Activated CD8-positive, alpha-beta memory T cell treated with anti-CD3 and anti-CD28 coated beads, Interleukin-2, amount 50 U/mL, for 48 hours (primary cell): ENCODE results near the gene PIAS1.
A peak's percentile ranks its signal among the peaks of the same experiment; 100 is the strongest.
"Not testable (repeated sequence)": the region's sequence is repeated elsewhere in the genome, so short reads cannot be mapped to it uniquely, and the experiment has no call there.

ENCODE experiments used
- DNase-seq: peaks from one replicate; pipeline ENCODE4 v3.0.0-alpha.2; 2020

PIAS1 gene

DNA sequence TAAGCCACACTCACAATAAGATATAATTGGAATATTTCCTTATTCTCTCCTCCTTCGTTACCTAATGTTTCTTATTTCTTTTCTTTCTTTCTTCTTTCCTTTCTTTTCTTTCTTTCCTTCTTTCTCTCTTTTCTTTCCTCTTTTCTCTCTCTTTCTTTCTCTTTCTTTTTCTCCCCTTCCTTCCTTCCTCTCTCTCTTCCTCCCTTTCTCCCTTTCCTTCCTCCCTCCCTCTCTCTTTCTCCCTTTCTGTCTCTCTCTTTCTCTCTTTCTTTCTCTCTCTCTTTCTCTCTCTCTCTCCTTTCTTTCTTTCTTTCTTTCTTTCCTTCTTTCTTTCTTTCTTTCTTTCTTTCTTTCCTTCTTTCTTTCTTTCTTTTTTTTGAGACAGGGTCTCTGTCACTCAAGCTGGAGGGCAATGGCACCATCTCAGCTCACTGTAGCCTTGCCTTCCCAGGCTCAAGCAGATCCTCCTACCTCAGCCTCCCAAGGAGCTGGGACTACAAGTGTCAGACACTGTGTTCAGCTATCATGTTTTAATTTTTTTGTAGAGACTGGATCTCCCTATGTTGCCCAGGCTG, 19.3 kb upstream of the PIAS1 start:
- no peak for DNase-seq

DNA sequence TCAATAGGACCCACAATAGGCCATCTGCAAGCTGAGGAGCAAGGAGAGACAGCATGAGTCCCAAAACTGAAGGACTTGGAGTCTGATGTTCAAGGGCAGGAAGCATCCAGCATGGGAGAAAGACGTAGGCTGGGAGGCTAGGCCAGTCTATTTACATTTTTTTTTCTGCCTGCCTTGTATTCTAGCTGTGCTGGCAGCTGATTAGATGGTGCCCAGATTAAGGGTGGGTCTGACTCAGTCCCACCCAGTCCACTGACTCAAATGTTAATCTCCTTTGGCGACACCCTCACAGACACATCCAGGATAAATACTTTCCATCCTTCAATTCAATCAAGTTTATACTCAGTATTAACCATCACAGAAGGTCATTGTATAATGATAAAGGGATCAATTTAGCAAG, 15.9 kb upstream of the PIAS1 start:
- DNase-seq: no peak

- no peak for DNase-seq
Observed at GRCh38 chr15:68040144-68040543, 14.0 kb upstream of the PIAS1 start.

DNA sequence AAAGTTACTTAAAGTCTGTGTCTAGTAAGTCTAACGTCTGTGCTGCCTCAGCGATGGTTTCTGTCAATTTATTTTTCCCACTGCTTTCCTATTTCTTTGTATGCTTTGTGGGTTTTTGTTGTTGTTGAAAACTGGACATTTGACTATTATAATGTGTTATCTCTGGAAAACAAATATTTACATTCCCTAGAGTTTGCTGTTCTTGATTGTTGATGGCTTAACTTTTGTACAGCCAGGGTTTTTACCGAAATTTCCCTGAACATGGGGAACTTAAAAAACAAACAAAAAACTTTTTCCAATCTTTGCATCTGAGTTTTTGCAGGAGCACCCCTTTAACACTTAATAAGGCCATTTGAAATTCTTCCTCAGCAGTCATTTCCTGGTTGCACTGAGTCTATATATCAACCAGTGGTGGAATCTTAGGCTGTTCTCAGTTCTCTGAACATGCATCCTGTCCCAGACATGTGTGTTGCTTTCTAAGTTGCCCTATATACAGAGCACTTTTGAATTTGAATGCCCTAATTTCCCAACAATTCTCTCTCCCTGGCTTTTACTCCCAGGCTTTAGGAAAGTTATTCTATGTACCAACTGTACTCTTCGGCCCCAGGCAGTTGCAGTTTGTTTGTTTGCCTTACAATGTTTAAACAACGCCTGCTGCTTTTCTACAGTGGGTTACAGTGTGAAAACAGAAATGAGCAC, 11.8 kb upstream of the PIAS1 start:
- DNase-seq: no peak

DNA sequence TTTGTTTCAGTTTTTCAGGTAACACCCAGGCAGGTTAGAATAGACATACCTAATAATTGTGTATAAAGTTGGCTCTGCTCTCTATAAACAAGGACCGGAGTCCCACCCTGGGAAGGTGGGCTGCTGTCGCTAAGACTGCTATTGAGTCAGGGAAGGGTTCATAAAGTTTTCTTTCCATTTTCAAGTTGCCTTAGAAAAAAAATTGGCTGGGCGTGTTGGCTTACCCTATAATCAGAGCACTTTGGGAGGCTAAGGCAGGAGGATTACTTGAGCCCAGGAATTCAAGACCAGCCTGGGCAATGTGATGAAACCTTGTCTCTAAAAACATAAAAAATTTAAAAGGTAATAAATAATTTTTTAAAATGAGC, 11.3 kb upstream of the PIAS1 start:
- no peak for DNase-seq

DNA sequence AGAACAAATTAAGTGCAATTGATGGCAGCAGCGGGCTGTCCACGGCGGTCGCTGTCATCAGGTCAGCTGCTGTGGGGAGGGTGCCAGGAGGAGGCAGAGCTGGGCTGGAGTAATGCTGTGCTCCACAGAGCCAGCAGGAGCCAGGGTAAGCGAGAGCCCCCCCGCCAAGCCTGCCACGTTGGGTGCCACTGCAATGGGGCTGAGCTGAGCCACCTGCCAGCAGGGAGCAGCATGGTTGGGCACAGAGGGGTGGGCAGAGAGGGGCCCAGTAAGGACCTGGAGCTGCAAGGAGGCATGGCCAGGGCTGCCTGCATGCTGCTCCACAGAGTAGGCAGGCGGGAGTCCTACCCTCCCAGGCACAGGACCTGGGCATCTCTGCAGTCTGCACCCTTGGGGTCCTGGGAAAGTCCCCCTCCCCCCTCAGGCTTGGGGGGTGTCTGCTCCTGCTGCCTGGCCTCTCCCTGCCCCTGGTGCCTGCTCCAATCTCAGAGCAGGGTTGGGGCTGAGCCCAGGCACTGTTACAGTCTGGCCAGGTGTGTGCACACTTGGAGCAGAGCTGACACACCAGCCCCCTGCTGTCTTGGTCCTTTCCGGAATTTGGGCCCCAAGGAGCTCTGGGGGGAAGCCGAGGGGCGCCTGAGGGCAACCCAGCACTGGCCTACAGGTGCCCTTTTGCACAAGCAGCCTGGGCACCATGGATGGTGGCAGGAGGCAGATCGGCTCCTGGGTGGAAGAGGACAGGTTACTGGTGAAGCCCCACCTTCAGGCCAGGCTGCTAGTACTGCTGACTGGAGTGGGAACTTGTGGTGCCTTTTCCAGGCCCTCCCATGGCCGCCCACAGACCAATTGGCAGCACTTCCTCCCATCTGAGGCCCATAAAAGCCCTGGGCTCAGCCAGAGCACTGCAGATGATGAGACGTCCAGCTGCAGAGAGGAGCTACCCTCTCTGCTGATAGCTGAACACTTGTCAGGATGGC, 8.5 kb upstream of the PIAS1 start:
- DNase-seq: no peak

DNA sequence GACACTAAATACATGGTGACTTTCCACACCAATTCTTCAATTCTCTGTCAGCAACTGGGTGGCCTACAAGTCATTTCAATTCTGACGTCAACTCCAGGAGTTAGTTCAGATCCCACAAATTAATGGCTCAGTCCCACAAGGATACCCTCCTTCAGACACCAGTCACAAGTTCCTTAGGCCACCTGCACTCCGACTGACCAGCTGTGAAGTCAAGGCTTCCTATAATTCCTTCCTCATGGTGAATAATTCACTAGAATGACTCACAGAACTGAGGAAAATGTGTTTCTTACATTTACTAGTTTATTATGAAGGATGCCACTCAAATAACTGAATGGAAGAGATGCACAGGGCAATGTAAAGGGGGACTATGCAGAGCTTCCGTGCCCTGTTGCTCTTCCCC, 6.3 kb upstream of the PIAS1 start:
- no peak for DNase-seq

DNA sequence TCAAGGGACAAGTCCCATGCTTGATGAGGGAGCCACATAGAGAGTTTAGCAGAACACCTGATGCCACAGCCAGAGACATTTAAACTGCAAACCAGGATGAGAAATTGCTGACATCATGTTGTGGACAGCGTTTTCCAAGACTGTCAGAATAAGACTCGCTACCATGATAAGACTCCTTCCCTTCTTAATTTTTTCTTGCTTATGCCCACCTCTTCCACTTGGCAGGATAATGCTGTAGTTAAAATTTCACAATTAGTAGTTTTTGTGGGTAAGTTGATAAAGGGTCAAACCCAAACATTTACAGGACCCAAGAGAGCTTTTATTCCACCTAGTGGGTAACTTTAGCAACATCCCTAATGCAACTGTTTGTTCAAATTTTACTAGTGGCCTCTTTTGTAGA, 3.0 kb upstream of the PIAS1 start:
- DNase-seq: no peak

GRCh38 chr15:68051907-68052306, 2.2 kb upstream of the PIAS1 start:
- no peak for DNase-seq

DNA sequence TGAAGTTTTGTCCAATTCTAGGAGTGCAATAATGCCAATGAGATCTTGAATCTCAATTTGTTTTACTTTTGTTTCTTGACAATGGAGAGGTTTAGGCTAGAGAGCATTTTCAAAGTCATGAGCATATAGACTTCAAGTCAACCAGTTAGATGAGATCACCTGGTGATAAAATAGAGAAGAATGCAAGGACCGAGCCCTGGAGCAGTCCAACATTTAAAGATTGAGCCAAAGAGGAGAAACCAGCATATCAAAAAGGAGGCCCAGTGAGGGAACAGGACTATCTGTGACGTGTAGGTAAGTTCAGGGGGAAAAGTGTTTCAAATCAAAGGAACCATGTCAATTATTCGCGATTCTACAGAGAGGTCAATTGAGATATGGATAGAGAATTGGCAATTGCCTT, 1.7 kb upstream of the PIAS1 start:
- no peak for DNase-seq

DNA sequence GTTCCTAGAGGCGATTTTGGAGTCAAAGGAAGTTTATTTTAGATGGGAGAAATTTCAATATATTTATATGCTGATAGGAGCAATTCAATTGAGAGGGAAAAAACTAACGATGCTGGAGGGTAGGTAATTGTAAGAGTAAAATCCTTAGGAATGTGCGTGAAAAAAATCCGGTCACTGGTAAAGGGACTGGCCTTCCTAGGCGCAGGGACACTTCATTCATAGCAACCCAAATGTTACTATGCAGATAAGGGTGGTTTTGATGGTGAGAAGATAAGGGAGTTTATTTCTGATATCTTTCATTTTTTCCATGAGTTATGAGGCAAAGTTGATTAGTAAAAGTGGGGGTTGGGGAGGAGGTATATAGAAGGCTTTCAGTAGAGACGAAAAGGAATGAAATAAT, 1.1 kb upstream of the PIAS1 start:
- DNase-seq: no peak

DNA sequence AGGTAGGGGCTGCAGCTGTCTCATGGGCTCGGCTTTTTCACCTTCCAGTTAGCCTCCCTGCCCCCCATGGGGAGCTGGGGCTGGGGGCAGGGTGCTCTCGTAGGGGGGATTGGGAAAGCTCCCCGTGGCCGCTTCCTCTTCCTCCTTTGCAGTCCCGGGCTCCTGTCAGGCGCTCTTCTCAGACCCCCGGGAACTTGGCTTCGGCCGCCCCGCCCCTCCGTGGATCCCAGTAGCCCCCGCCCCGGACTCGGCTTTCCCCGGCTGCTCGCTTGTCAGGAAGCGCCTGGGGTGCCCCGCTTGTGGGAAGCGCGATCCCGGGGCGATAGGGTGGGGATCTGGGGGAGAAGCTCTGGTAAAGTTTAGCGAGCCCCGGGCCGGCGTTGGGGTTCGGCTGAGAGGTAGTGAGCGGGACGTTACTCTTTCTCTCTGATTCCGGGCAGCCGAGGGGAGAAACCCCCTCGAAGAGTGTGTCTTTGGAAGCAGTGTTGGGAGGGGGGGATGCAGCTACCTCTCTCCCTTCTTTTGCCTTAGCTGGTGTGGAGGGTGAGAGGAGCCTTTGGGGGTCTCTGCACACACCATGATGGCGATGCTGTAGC, 611 bp downstream of the PIAS1 start:
- DNase-seq: peak; percentile 77

DNA sequence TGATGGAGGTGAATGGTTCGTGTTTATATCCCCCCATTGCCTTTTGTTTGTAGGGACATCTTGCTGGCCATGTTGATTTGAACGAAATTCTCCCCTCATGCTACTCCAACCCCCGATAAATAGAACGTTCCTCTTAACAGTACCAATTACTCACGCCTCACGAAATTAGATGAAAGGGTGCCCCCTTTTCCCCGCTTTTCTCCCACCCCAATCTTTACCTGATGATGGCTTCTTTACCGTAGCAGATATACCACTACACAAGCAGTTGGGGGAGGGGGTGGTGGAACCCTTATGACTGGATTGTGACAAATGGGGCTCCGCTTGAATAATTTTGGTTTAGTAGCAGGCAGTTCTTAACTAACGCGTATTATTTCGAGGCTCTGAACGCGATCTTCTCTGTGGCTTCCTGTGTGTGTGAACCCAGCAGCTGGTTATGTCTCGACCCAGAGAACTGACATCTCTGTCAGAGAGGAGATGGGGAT, 1.1 kb downstream of the PIAS1 start:
- DNase-seq: peak; percentile 66

- DNase-seq: no peak
Observed at GRCh38 chr15:68056097-68056865, 2.2 kb downstream of the PIAS1 start.

- DNase-seq: no peak
Observed at GRCh38 chr15:68057034-68057433, 2.9 kb downstream of the PIAS1 start.

- no peak for DNase-seq
Observed at GRCh38 chr15:68057758-68058157, 3.6 kb downstream of the PIAS1 start.

- DNase-seq: not testable (repeated sequence)
Observed at GRCh38 chr15:68058970-68059369, 4.9 kb downstream of the PIAS1 start.

- DNase-seq: no peak
Observed at GRCh38 chr15:68059630-68060029, 5.5 kb downstream of the PIAS1 start.

- no peak for DNase-seq
Observed at GRCh38 chr15:68061171-68061570, 7.1 kb downstream of the PIAS1 start.

- no peak for DNase-seq
Observed at GRCh38 chr15:68061602-68062001, 7.5 kb downstream of the PIAS1 start.

DNA sequence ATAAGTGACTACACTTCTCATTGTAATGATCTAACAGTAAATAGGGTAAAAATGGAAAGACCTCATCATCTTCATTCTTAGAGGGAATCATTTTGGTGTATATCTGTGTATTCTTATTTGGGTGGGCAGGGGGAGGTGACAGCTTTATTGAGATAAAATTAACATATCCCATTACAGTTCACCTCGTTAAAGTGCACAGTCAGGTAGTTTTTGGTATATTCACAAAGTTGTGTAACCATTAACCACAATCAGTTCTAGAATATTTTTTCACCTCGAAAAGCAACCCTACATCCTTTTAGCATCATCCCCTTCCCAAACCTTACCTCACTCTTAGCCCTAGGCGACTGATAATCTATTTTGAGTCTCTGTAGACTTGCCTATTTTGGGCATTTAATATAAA, 8.1 kb downstream of the PIAS1 start:
- DNase-seq: no peak

GRCh38 chr15:68062946-68063465, 8.9 kb downstream of the PIAS1 start:
- no peak for DNase-seq
